Esophagus muscularis mucosa (tissue), 4 donors: ENCODE results near the gene NRROS. TPM values are rescaled to one million over a fixed set of nuclear protein-coding genes. Genes with fewer than 3 reads are reported as not detected.

Experiments
- DNase-seq: peaks from one replicate; pipeline ENCODE4 v3.0.0-alpha.2; 2017; ENCODE audit errors: extremely low spot score
- H3K27ac ChIP-seq, 4 donors: fragments of 200-600 bp; sonication (generic); replicated peaks in 1 of 4; 1 replicate in 3 of 4; 2 replicates in 1 of 4; pipeline ENCODE4 v1.5.1; 2016 to 2019; ENCODE audit warnings: mild to moderate bottlenecking in 1 of 4
- H3K27me3 ChIP-seq, 4 donors: fragments of 200-600 bp; sonication (generic); one replicate each; pipeline versions ENCODE4 v1.5.1 to v1.6.0; 2016 to 2019
- H3K36me3 ChIP-seq, 4 donors: fragments of 200-600 bp; sonication (generic); one replicate each; pipeline ENCODE4 v1.5.1; 2016 to 2019
- H3K4me1 ChIP-seq, 4 donors: fragments of 200-600 bp; sonication (generic); one replicate each; pipeline ENCODE4 v1.5.1; 2016 to 2019
- H3K4me3 ChIP-seq, 4 donors: fragments of 200-600 bp; sonication (generic); 1 replicate in 2 of 4; 2 replicates in 2 of 4; pipeline ENCODE4 v1.5.1; 2016 to 2019; ENCODE audit warnings: mild to moderate bottlenecking in 4 of 4, moderate library complexity in 1 of 4
- H3K9me3 ChIP-seq, 4 donors: fragments of 200-600 bp; sonication (generic); 1 replicate in 3 of 4; 2 replicates in 1 of 4; pipeline ENCODE4 v1.5.1; 2016 to 2019
- EP300 ChIP-seq: sonication (generic); formaldehyde crosslinking; IDR thresholded peaks from one replicate; pipeline ENCODE4 v1.6.1; 2017; ENCODE audit warnings: antibody characterized with exemption
- POLR2A ChIP-seq: fragments of 450-650 bp; IDR thresholded peaks from one replicate; pipeline ENCODE4 v1.6.1; 2017; ENCODE audit warnings: antibody characterized with exemption, moderate library complexity, mild to moderate bottlenecking, low read depth
- POLR2AphosphoS5 ChIP-seq, 2 donors: sonication (generic); formaldehyde crosslinking; IDR thresholded peaks; one replicate each; pipeline ENCODE4 v1.6.1; 2017; ENCODE audit warnings: antibody characterized with exemption in 2 of 2
- WGBS: methylation state at CpG from one replicate; pipeline ENCODE4 v1.1.5; 2018; 5-methylcytosine and 5-hydroxymethylcytosine counted together
- intact Hi-C: fragments of 100-400 bp; cut with DNase I; formaldehyde crosslinking; loops from one replicate; pipeline ENCODE4 v1.15.1; 2023
- total RNA-seq, 4 donors: library from RNA; depleted of rRNA; stranded (reverse); fragments of >200 nt; gene quantifications; one replicate each; pipeline versions ENCODE4 v1.1.0 to v1.2.1, GENCODE V29; 2016
- TF ChIP-seq, protein P1 (sequence below), 3 experiments: fragments of 200-600 bp in 2 of 3; fragments of 450-650 bp in 1 of 3; sonication (generic) in 2 of 3; IDR thresholded peaks; one replicate each; pipeline ENCODE4 v1.5.1; 2017 to 2019; ENCODE audit warnings: antibody characterized with exemption in 3 of 3, mild to moderate bottlenecking in 2 of 3, moderate library complexity in 1 of 3

The NRROS gene
- total RNA-seq, 4 donors from 2014 or later = 6.2 to 8.5 (median 7.3) TPM

DNA sequence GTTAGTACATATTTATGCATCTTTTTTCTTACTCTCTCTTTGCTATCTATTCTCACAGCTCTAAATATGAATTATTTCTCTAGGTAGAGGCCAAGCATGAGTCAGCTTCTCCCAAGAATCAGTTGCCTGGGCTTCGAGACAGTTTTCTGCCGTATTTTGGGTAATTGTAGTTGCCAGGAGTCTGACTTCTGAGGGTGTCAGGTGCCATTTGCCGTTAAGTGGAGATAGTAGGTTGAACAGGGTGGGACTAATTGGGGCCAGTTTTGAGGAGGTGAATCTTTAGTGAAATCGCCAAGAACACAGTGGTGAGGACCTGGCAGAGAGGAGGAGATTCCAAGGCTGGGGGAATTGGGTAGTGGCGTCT, 7.8 kb upstream of the NRROS start:
- Histone ChIP-seq H3K4me3 (peak overlapping the region; percentile 63 to 83 (median 67)), H3K4me1 (peaks cover 18 to 29% (median 29%) of the 10 kb centered on the region in 4 donors), H3K9me3 (no peaks in the 10 kb centered on the region), H3K27ac (peak overlapping the region; percentile 90 to 95 (median 92)), H3K27me3 (no peaks in the 10 kb centered on the region), H3K36me3 (no peaks in the 10 kb centered on the region)
- no peak for DNase-seq
- TF ChIP-seq POLR2AphosphoS5 (IDR thresholded peaks at IDR 0.05) = no peak
- TF ChIP-seq POLR2A = no peak
- TF ChIP-seq EP300 = no peak
- TF ChIP-seq, protein P1, sequence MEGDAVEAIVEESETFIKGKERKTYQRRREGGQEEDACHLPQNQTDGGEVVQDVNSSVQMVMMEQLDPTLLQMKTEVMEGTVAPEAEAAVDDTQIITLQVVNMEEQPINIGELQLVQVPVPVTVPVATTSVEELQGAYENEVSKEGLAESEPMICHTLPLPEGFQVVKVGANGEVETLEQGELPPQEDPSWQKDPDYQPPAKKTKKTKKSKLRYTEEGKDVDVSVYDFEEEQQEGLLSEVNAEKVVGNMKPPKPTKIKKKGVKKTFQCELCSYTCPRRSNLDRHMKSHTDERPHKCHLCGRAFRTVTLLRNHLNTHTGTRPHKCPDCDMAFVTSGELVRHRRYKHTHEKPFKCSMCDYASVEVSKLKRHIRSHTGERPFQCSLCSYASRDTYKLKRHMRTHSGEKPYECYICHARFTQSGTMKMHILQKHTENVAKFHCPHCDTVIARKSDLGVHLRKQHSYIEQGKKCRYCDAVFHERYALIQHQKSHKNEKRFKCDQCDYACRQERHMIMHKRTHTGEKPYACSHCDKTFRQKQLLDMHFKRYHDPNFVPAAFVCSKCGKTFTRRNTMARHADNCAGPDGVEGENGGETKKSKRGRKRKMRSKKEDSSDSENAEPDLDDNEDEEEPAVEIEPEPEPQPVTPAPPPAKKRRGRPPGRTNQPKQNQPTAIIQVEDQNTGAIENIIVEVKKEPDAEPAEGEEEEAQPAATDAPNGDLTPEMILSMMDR (IDR thresholded peaks at IDR 0.05) = no peak
- intact Hi-C loops = no loop called here
- WGBS = 21% methylated on average over 5 of the region's 5 CpGs

DNA sequence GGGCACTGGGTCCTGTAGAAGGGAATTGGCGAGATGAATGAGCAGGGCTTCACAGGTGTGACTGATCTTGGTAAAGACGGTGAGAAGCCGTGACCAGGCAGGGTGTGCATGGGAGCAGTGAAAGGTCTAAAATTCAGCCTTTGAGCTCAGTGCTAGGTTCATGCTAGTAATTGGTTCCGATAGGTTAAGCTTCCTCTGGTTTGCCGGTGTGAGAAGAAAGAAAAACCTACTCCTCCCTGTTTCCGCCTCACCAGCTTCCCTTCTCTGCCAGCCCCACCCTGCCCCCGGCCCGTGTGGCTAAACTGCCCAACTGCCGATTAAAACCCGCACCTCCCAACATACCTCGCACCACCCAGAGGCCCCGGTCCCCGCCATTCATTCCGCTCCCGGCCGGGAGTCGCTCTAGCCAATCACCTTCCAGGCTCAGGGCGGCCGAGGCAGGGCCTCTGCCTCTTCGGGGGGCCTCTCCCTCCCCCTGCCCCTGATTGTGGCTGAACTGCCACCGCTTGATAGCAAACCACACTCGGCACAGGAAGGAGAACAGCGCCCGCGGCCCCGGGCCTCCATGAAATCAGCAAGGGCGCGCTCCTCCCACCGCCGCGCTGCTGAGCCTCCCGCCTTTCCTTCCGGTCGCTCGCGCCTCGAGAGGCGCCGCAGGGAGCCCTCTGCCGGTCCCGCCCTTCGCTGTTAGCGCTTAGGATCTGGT, 7.3 kb upstream of the NRROS start:
- intact Hi-C loops = no loop called here
- WGBS = 0% methylated on average over 43 of the region's 43 CpGs
- peaks cover 18 to 29% (median 29%) of the 10 kb centered on the region in 4 donors for H3K4me1 ChIP-seq
- peak overlapping the region; percentile 63 to 83 (median 67) for H3K4me3 ChIP-seq
- H3K27ac ChIP-seq = peak overlapping the region; percentile 90 to 95 (median 92)
- TF ChIP-seq POLR2AphosphoS5 (IDR thresholded peaks at IDR 0.05) (peak; percentile 76 to 78), POLR2A (no peak)
- TF ChIP-seq, protein P1 (IDR thresholded peaks at IDR 0.05) = peak; percentile 31 to 50 (median 44)
- H3K27me3 ChIP-seq = no peaks in the 10 kb centered on the region
- no peaks in the 10 kb centered on the region for H3K9me3 ChIP-seq
- H3K36me3 ChIP-seq = no peaks in the 10 kb centered on the region
- no peak for DNase-seq

DNA sequence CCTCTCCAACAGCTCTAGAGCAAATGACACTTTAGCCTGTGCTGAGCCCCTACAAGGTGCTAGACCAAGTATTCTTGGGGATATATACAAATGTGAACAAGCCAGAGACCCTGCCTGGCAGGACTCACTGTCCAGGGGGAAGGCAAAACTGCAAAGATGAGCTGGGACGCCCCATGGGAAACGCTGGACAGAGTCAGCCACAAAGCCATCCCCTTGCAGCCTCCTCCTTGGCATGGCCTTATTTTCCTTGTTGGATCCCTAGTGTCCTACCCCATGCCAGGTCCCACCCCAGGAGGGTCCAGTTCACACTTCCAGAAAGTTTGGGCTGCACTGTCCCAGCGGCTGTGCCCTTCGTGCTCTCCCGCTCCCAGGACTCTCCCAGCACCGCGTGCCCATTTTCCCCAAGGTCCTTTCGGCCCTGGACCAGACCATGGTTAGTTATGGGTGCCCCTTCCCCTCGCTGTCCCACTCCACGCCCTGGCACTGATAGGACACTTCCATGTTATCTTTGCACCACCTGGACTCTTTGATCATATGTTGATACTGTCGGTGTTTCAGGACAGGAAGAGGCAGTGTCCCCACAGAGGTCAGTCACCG, 5.8 kb upstream of the NRROS start:
- 91% methylated on average over 12 of the region's 12 CpGs for WGBS
- no peaks in the 10 kb centered on the region for H3K9me3 ChIP-seq
- no peak for TF ChIP-seq EP300
- TF ChIP-seq, protein P1 (IDR thresholded peaks at IDR 0.05) = no peak
- no peak for TF ChIP-seq POLR2A
- no peak for TF ChIP-seq POLR2AphosphoS5 (IDR thresholded peaks at IDR 0.05)
- no peaks in the 10 kb centered on the region for H3K27me3 ChIP-seq
- no peak for DNase-seq
- no peaks in the 10 kb centered on the region for H3K36me3 ChIP-seq
- peaks cover 18 to 32% (median 31%) of the 10 kb centered on the region in 4 donors for H3K4me1 ChIP-seq
- intact Hi-C loops = no loop called here
- H3K27ac ChIP-seq = peak overlapping the region; percentile 90 to 95 (median 92)
- peak overlapping the region in 3 of 4 donors; percentile 63 to 83 (median 70) for H3K4me3 ChIP-seq

DNA sequence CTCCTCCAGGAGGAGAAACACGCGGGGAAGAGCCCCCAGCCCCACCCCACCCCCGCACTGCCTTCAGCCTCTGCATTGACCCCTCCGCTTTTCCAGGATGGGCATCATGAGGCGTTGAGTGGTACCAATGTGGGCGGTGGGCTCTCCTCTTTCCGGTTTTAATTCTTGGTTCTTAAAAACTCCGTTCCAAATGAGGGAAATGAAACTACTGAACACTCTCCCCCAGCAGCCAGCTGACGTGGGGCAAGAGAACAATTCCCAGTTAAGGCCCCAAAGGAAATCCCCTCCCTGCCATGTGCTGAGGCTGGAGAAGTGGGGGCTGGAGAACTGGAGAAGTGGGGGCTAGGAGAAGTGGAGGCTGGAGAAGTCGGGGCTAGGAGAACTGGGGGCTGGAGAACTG, 5.3 kb upstream of the NRROS start:
- TF ChIP-seq POLR2AphosphoS5 (IDR thresholded peaks at IDR 0.05) (no peak), EP300 (no peak), POLR2A (no peak)
- TF ChIP-seq, protein P1 (IDR thresholded peaks at IDR 0.05) = no peak
- intact Hi-C loops = no loop called here
- WGBS = 77% methylated on average over 10 of the region's 10 CpGs
- no peaks in the 10 kb centered on the region for H3K27me3 ChIP-seq
- H3K4me3 ChIP-seq = no peak overlapping the region
- peaks cover 22 to 38% (median 37%) of the 10 kb centered on the region in 4 donors for H3K4me1 ChIP-seq
- no peak for DNase-seq
- H3K27ac ChIP-seq = peak overlapping the region; percentile 90 to 95 (median 92)
- no peaks in the 10 kb centered on the region for H3K36me3 ChIP-seq
- no peaks in the 10 kb centered on the region for H3K9me3 ChIP-seq
